ENCODE measurements around the gene HLA-DOA.

Gene HLA-DOA

DNA sequence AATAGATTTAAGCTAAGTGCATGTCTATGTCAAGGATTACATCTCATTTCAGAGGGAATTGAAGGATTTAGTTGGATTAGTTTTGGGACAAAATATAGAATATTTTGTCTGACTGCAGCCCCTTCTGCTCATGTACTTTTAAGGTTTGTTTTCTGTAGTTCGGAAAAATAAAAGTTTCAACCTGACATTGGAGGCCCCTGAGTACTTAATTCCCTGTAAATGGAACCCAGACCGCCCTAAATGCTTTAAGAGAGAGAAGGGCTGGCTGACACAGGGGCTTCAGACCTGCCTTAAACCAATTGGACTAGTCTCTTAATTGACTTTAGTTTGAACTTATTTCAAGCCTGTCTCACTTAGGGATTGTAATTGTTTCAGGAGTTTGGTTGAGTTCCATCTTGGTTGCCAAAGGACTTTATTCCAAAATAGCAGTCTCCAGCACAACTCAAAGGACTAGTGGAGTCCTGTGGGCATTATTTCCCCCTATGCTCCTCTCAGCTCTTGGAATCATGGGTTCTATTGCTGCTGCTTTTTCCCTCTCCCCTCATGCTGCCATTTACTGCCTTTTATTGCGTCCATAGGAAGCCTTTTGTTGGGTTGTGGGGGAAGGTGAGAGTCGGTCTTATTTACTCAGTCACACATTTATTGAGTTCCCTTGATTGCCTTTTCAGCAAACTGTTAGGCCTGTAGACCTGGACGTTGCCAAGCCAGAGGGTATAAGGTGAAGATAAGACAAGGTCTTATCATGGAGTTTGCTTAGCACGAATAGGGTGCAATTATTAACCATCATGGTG, 26.5 kb downstream of the HLA-DOA start:
- ATAC-seq (replicated peaks; ENCODE audit: extremely low read depth, poor library complexity, severe bottlenecking) (no peak), DNase-seq (ENCODE audit: low spot score in 2 of 2) (no peak)
- Mint-ChIP-seq H3K9me3 (no peaks in the 10 kb centered on the region), H3K27ac (ENCODE audit: low read depth) (no peak overlapping the region), H3K36me3 (ENCODE audit: insufficient read depth) (peaks cover 47% of the 10 kb centered on the region), H3K4me1 (peaks cover 46% of the 10 kb centered on the region), H3K27me3 (no peaks in the 10 kb centered on the region), H3K4me3 (no peak overlapping the region)

DNA sequence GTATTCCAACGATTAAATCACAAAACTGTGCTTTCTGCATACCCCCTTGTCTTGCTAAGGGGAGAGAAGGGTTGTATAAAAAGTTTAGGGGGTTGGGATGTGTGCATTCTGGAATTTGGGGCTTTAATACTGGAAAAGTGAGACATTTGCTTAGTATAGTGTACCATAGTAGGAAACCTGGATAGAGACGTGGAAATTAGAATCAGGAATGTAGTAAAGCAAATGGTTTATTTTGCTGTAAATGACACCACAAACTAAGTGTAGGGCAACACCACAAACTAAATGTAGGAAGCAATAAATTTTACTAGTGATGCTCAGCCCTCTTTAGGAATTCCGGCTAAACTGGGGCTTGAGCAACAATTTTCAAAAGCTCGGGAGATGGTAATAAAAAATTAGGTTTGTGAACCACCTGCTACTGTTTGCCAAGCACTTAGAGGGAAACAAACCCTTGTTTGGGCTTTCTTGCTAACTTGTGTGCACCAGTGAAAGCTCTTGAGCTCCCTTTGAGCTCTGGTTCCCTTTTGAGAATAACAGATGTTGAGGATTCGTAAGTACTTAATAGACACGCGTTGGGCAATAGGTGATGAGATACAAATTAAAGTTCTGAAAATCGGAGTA, 27.2 kb downstream of the HLA-DOA start:
- Mint-ChIP-seq H3K4me3 (no peak overlapping the region), H3K9me3 (no peaks in the 10 kb centered on the region), H3K4me1 (peaks cover 53% of the 10 kb centered on the region), H3K36me3 (ENCODE audit: insufficient read depth) (peaks cover 54% of the 10 kb centered on the region), H3K27me3 (no peaks in the 10 kb centered on the region), H3K27ac (ENCODE audit: low read depth) (peak overlapping the region; percentile 11)
- ATAC-seq (replicated peaks; ENCODE audit: extremely low read depth, poor library complexity, severe bottlenecking) (no peak), DNase-seq (ENCODE audit: low spot score in 2 of 2) (no peak)

DNA sequence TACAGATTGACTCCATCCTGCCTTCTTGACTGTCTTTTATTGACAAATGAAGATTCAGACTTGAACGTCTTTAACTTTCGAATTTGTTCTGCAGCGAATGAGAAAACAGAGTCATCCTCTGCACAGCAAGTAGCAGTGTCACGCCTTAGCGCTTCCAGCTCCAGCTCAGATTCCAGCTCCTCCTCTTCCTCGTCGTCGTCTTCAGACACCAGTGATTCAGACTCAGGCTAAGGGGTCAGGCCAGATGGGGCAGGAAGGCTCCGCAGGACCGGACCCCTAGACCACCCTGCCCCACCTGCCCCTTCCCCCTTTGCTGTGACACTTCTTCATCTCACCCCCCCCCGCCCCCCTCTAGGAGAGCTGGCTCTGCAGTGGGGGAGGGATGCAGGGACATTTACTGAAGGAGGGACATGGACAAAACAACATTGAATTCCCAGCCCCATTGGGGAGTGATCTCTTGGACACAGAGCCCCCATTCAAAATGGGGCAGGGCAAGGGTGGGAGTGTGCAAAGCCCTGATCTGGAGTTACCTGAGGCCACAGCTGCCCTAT, 28.8 kb downstream of the HLA-DOA start:
- H3K4me1 Mint-ChIP-seq, result peaks cover 70% of the 10 kb centered on the region
- peaks cover 68% of the 10 kb centered on the region for H3K36me3 Mint-ChIP-seq (ENCODE audit: insufficient read depth)
- no peaks in the 10 kb centered on the region for H3K9me3 Mint-ChIP-seq
- DNase-seq (ENCODE audit: low spot score in 2 of 2), result no peak
- peak overlapping the region; percentile 11 for H3K27ac Mint-ChIP-seq (ENCODE audit: low read depth)
- ATAC-seq (replicated peaks; ENCODE audit: extremely low read depth, poor library complexity, severe bottlenecking), result no peak
- H3K4me3 Mint-ChIP-seq, result no peak overlapping the region
- H3K27me3 Mint-ChIP-seq, result no peaks in the 10 kb centered on the region

DNA sequence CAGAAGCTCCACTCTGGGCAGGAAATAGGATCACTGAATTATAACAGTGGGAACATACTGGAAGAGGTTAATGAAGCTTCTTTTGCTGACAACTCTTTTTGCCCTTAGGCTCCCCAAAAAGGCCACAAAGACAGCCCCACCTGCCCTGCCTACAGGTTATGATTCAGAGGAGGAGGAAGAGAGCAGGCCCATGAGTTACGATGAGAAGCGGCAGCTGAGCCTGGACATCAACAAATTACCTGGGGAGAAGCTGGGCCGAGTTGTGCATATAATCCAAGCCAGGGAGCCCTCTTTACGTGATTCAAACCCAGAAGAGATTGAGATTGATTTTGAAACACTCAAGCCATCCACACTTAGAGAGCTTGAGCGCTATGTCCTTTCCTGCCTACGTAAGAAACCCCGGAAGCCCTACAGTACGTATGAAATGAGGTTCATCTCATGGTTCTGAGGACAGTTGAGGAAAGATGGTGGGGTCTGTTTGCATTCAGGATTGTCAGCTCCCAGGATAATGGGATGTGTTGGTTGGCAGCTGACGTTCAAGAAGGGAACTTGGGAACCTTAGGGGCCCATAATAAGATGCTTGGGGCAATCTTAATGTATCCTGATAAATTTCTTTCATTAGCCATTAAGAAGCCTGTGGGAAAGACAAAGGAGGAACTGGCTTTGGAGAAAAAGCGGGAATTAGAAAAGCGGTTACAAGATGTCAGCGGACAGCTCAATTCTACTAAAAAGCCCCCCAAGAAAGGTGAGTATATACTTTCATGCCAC, 29.5 kb downstream of the HLA-DOA start:
- Mint-ChIP-seq H3K27ac (ENCODE audit: low read depth) (peak overlapping the region; percentile 64), H3K4me3 (no peak overlapping the region), H3K9me3 (no peaks in the 10 kb centered on the region), H3K4me1 (peaks cover 76% of the 10 kb centered on the region), H3K27me3 (no peaks in the 10 kb centered on the region), H3K36me3 (ENCODE audit: insufficient read depth) (peaks cover 74% of the 10 kb centered on the region)
- DNase-seq (ENCODE audit: low spot score in 2 of 2) (no peak), ATAC-seq (replicated peaks; ENCODE audit: extremely low read depth, poor library complexity, severe bottlenecking) (no peak)

DNA sequence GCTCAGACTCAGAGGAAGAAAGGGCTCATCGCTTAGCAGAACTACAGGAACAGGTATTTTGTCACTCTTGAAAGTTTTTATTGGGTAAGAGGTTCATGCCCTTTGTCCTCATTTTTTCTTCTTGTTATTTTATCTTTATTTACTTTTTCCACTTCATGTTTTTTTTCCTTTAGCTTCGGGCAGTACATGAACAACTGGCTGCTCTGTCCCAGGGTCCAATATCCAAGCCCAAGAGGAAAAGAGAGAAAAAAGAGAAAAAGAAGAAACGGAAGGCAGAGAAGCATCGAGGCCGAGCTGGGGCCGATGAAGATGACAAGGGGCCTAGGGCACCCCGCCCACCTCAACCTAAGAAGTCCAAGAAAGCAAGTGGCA, 31.5 kb downstream of the HLA-DOA start:
- H3K4me1 Mint-ChIP-seq, result peaks cover 78% of the 10 kb centered on the region
- H3K4me3 Mint-ChIP-seq, result peak overlapping the region; percentile 52
- no peaks in the 10 kb centered on the region for H3K27me3 Mint-ChIP-seq
- DNase-seq (ENCODE audit: low spot score in 2 of 2) (no peak), ATAC-seq (replicated peaks; ENCODE audit: extremely low read depth, poor library complexity, severe bottlenecking) (no peak)
- peak overlapping the region; percentile 66 for H3K27ac Mint-ChIP-seq (ENCODE audit: low read depth)
- peaks cover 92% of the 10 kb centered on the region for H3K36me3 Mint-ChIP-seq (ENCODE audit: insufficient read depth)
- no peaks in the 10 kb centered on the region for H3K9me3 Mint-ChIP-seq

DNA sequence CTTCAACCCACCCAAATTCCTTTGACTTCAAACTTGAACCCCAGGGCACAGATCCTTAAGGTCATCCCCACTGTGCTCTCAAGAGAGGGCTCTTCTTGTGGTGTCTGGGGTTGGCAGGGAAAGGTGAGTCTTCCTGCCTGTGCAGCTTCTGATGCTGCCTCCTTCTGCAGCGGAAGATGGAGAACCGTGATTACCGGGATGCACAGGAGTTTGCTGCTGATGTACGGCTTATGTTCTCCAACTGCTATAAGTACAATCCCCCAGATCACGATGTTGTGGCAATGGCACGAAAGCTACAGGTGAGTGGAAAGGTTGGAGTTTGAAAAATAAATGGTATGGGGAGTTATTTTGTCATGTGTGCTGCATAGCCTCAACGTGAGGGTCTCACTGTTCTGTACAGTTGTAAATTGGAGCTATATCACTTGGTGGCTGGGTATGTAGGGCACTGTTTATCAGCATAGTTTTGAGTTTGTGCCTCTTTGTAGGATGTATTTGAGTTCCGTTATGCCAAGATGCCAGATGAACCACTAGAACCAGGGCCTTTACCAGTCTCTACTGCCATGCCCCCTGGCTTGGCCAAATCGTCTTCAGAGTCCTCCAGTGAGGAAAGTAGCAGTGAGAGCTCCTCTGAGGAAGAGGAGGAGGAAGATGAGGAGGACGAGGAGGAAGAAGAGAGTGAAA, 32.0 kb downstream of the HLA-DOA start:
- H3K4me3 Mint-ChIP-seq, result peak overlapping the region; percentile 52
- DNase-seq (ENCODE audit: low spot score in 2 of 2), result no peak
- H3K4me1 Mint-ChIP-seq, result peaks cover 82% of the 10 kb centered on the region
- H3K36me3 Mint-ChIP-seq (ENCODE audit: insufficient read depth), result peaks cover 95% of the 10 kb centered on the region
- H3K27me3 Mint-ChIP-seq, result no peaks in the 10 kb centered on the region
- peak overlapping the region; percentile 99 for H3K27ac Mint-ChIP-seq (ENCODE audit: low read depth)
- no peaks in the 10 kb centered on the region for H3K9me3 Mint-ChIP-seq
- no peak for ATAC-seq (replicated peaks; ENCODE audit: extremely low read depth, poor library complexity, severe bottlenecking)

DNA sequence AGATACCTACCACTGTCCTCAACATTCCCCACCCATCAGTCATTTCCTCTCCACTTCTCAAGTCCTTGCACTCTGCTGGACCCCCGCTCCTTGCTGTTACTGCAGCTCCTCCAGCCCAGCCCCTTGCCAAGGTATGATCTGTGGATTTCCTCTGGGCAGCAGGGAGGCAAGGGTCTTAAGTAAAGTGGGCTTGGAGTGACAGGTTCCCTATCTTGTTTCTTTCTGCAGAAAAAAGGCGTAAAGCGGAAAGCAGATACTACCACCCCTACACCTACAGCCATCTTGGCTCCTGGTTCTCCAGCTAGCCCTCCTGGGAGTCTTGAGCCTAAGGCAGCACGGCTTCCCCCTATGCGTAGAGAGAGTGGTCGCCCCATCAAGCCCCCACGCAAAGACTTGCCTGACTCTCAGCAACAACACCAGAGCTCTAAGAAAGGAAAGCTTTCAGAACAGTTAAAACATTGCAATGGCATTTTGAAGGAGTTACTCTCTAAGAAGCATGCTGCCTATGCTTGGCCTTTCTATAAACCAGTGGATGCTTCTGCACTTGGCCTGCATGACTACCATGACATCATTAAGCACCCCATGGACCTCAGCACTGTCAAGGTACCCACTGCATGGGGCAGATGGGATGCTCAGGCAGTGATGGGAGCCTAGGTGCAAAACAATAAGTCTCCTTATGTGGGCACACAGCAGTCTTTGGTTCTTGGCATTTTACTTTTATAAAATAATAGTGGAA, 32.9 kb downstream of the HLA-DOA start:
- H3K36me3 Mint-ChIP-seq (ENCODE audit: insufficient read depth), result peaks cover 96% of the 10 kb centered on the region
- no peaks in the 10 kb centered on the region for H3K27me3 Mint-ChIP-seq
- peaks cover 77% of the 10 kb centered on the region for H3K4me1 Mint-ChIP-seq
- no peak for DNase-seq (ENCODE audit: low spot score in 2 of 2)
- peak overlapping the region; percentile 97 for H3K4me3 Mint-ChIP-seq
- no peak for ATAC-seq (replicated peaks; ENCODE audit: extremely low read depth, poor library complexity, severe bottlenecking)
- H3K27ac Mint-ChIP-seq (ENCODE audit: low read depth), result peak overlapping the region; percentile 99
- H3K9me3 Mint-ChIP-seq, result no peaks in the 10 kb centered on the region

DNA sequence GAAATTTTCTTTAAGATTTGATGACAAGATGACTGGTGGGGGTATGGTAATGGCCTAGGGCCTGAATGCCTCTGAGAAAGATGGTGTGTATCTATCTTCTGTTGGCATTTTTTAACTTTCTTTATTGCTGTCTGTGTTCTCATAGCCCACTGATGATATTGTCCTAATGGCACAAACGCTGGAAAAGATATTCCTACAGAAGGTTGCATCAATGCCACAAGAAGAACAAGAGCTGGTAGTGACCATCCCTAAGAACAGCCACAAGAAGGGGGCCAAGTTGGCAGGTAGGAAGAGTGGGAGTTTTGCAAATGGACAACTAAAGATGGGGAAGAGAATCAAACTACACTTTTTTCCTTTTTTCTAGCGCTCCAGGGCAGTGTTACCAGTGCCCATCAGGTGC, 33.5 kb downstream of the HLA-DOA start:
- Mint-ChIP-seq H3K36me3 (ENCODE audit: insufficient read depth) (peaks cover 98% of the 10 kb centered on the region), H3K9me3 (no peaks in the 10 kb centered on the region), H3K27ac (ENCODE audit: low read depth) (peak overlapping the region; percentile 99), H3K4me3 (peak overlapping the region; percentile 97), H3K27me3 (no peaks in the 10 kb centered on the region), H3K4me1 (peaks cover 80% of the 10 kb centered on the region)
- ATAC-seq (replicated peaks; ENCODE audit: extremely low read depth, poor library complexity, severe bottlenecking) (no peak), DNase-seq (ENCODE audit: low spot score in 2 of 2) (no peak)

DNA sequence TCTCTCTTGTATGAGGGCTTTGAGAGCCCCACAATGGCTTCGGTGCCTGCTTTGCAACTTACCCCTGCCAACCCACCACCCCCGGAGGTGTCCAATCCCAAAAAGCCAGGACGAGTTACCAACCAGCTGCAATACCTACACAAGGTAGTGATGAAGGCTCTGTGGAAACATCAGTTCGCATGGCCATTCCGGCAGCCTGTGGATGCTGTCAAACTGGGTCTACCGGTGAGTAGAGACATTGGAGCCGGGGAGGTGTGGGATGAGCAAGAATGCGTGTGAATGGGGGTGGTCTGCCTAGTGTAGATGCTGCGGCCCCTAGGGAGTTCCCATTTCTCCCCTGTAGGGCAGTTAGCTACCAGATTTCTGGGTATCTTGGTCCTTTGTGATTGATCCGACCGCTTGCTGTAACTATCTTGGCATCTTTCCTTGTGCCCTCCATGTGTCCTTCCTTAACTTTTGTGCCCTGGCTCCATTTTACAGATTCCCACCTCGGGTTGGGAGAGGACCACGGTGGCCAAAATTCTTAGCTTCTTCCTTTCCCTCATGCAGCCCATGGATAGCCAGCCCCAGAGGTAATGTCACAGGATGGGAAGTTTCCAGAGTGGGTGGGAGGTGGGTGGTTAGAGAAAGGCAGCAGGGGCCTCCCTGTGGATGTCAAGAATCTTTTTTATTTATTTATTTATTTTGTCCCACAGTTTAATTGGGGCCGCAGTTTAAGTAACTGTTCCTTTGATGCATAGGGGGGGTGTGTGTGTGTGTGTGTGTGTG, 34.7 kb downstream of the HLA-DOA start:
- peaks cover 93% of the 10 kb centered on the region for H3K36me3 Mint-ChIP-seq (ENCODE audit: insufficient read depth)
- H3K4me3 Mint-ChIP-seq, result peak overlapping the region; percentile 97
- DNase-seq (ENCODE audit: low spot score in 2 of 2), result no peak
- H3K4me1 Mint-ChIP-seq, result peaks cover 83% of the 10 kb centered on the region
- no peaks in the 10 kb centered on the region for H3K9me3 Mint-ChIP-seq
- peak overlapping the region; percentile 99 for H3K27ac Mint-ChIP-seq (ENCODE audit: low read depth)
- no peak for ATAC-seq (replicated peaks; ENCODE audit: extremely low read depth, poor library complexity, severe bottlenecking)
- H3K27me3 Mint-ChIP-seq, result no peaks in the 10 kb centered on the region

DNA sequence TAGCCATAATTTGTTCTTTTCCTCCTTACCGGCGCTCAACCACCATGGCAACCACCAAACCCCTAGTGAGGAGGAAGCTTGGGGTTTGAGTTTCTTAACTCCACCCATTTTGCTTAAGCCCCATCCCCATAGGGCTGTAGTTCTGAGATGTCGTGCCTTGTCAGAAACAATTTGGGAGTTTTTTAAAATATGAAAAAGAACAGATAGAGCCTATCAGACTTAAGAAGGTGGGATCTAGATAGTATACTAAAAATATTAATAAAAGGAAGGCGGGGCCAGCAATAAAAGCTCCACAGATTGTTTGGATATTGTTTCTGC, 35.4 kb downstream of the HLA-DOA start:
- Mint-ChIP-seq H3K4me1 (peaks cover 81% of the 10 kb centered on the region), H3K36me3 (ENCODE audit: insufficient read depth) (peaks cover 93% of the 10 kb centered on the region), H3K9me3 (no peaks in the 10 kb centered on the region), H3K27me3 (no peaks in the 10 kb centered on the region), H3K4me3 (peak overlapping the region; percentile 97), H3K27ac (ENCODE audit: low read depth) (peak overlapping the region; percentile 99)
- DNase-seq (ENCODE audit: low spot score in 2 of 2) (no peak), ATAC-seq (replicated peaks; ENCODE audit: extremely low read depth, poor library complexity, severe bottlenecking) (no peak)

DNA sequence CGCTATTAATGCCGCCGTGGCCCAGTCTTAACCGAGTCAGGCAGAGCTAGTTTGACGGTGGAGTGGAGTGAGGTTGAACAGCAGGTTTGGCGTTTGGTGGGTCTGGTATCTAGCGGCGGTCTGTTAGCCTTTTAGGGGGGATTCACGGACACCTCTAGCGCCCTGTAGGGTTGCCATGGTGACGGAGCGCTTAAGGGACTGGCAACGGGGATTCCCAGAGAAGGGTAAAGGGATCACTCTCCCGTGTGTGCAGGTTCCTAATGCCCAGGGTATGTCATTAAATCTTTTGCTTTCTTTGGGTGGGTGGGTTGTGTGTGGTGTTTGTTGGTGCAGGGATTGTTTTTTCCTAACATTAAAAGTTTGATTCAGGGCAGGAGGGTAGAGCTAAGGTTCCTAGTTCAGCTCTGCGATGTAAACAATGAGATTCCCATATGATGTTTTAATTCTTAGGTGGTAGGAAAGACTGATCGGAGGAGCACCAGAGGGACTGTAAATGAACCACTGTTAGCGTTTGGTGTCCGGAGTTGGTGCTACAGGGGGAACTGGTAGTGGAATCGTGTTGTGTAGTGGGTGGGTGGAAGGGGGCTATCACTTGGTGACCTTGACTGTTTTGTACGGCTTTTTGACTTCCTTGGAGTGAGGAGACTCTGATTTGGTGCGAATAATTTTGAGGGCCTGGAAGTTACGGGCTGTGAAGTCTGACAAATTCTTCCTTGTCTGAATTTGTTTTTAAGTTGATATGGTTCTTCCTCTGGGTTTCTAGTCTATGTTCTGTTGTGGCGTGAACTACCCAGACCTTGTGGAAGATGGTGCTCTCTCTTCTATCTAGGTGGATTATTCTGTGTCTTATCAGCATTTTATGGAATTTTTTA, 36.0 kb downstream of the HLA-DOA start:
- ATAC-seq (replicated peaks; ENCODE audit: extremely low read depth, poor library complexity, severe bottlenecking) (no peak), DNase-seq (ENCODE audit: low spot score in 2 of 2) (no peak)
- Mint-ChIP-seq H3K9me3 (no peaks in the 10 kb centered on the region), H3K4me3 (peak overlapping the region; percentile 97), H3K27ac (ENCODE audit: low read depth) (peak overlapping the region; percentile 99), H3K4me1 (peaks cover 77% of the 10 kb centered on the region), H3K27me3 (no peaks in the 10 kb centered on the region), H3K36me3 (ENCODE audit: insufficient read depth) (peaks cover 90% of the 10 kb centered on the region)
